Body of pancreas (tissue), 4 donors: ENCODE results near the gene ARHGAP24.

Source experiments
- CTCF ChIP-seq, 7 experiments: fragments of 450-650 bp in 4 of 7; fragments of 200-600 bp in 3 of 7; sonication (generic) in 3 of 7; IDR thresholded peaks; one replicate each; pipeline ENCODE4 v1.5.1; 2016 to 2019; ENCODE audit warnings: antibody characterized with exemption in 7 of 7
- POLR2A ChIP-seq, 3 donors: fragments of 450-650 bp; IDR thresholded peaks; one replicate each; pipeline ENCODE4 v1.6.1; 2016; ENCODE audit warnings: antibody characterized with exemption in 3 of 3, mild to moderate bottlenecking in 2 of 3

DNA sequence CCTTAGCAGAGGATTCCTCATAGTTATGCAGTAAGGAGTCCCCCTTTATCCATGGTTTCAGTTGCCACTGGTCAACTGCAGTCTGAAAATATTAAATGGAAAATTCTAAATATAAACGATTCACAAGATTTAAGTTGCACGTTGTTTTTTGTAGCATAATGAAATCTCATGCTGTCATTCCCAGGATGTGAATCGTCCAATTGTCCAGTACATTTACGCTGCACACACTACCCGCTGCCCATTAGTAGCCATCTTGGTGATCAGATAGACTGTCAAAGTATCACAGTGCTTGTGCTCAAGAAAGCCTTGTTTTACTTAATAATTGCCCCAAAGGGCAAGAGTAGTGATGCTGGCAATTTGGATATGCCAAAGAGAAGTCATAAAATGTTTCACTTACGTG, 450.1 kb downstream of the ARHGAP24 start:
- TF ChIP-seq CTCF (IDR thresholded peaks at IDR 0.05), result no peak
- TF ChIP-seq POLR2A (IDR thresholded peaks at IDR 0.05), result no peak
